Gastrocnemius medialis (tissue), 4 donors: ENCODE data around the gene CAMTA1. TPM values are rescaled to one million over a fixed set of nuclear protein-coding genes. Genes with fewer than 3 reads are reported as not detected.

Source experiments
- ATAC-seq, 2 donors: fragments of 150-250 bp; one replicate each; pipeline ENCODE4 v1.9.1; 2016
- DNase-seq, 2 donors: peaks; one replicate each; pipeline ENCODE4 v3.0.0-alpha.2; 2019
- H3K27ac ChIP-seq, 4 donors: fragments of 200-600 bp; sonication (generic); 1 replicate in 1 of 4; 2 replicates in 3 of 4; pipeline ENCODE4 v1.5.1; 2016 to 2018; ENCODE audit warnings: mild to moderate bottlenecking in 2 of 4, moderate library complexity in 1 of 4
- H3K27me3 ChIP-seq, 3 donors: fragments of 200-600 bp; sonication (generic) in 2 of 3; 1 replicate in 1 of 3; 2 replicates in 2 of 3; pipeline versions ENCODE4 v1.5.1 to v1.6.0; 2016 to 2019; ENCODE audit warnings: mild to moderate bottlenecking in 1 of 3, moderate library complexity in 1 of 3
- H3K36me3 ChIP-seq, 2 donors: fragments of 200-600 bp; sonication (generic) in 1 of 2; one replicate each; pipeline ENCODE4 v1.5.1; 2017 to 2018
- H3K4me1 ChIP-seq, 2 donors: fragments of 200-600 bp; sonication (generic) in 1 of 2; one replicate each; pipeline ENCODE4 v1.5.1; 2016 to 2017; ENCODE audit warnings: mild to moderate bottlenecking in 2 of 2
- H3K4me3 ChIP-seq, 4 donors: fragments of 200-600 bp; sonication (generic) in 3 of 4; 1 replicate in 1 of 4; 2 replicates in 3 of 4; pipeline ENCODE4 v1.5.1; 2016 to 2019; ENCODE audit warnings: mild to moderate bottlenecking in 2 of 4
- H3K9me3 ChIP-seq, 3 donors: fragments of 200-600 bp; sonication (generic) in 2 of 3; 1 replicate in 1 of 3; 2 replicates in 2 of 3; pipeline ENCODE4 v1.5.1; 2016 to 2019
- POLR2A ChIP-seq, 2 donors: fragments of 450-650 bp; IDR thresholded peaks; one replicate each; pipeline ENCODE4 v1.6.1; 2017; ENCODE audit warnings: antibody characterized with exemption in 2 of 2, mild to moderate bottlenecking in 2 of 2, moderate library complexity in 2 of 2
- in situ Hi-C, 4 donors: fragments of 200-750 bp; cut with MboI; loops; one replicate each; pipeline versions ENCODE4 v1.15.0 to v1.8.0; 2017; ENCODE audit warnings: low sequenced_read_pairs in 4 of 4
- intact Hi-C: fragments of 100-400 bp; cut with DNase I; formaldehyde crosslinking; loops from one replicate; pipeline ENCODE4 v1.15.1; 2023; ENCODE audit warnings: low total_unique reads
- total RNA-seq, 4 donors: library from RNA; depleted of rRNA; stranded (reverse); fragments of >200 nt; gene quantifications; one replicate each; pipeline versions ENCODE4 v1.1.0 to v1.2.3, GENCODE V29; 2016
- TF ChIP-seq, protein P1 (sequence below), 5 experiments: fragments of 450-650 bp in 3 of 5; fragments of 200-600 bp in 2 of 5; sonication (generic) in 2 of 5; IDR thresholded peaks in 4 of 5; conservative IDR thresholded peaks in 1 of 5; 1 replicate in 4 of 5; 2 replicates in 1 of 5; pipeline ENCODE4 v1.5.1; 2016 to 2019; ENCODE audit warnings: antibody characterized with exemption in 5 of 5, mild to moderate bottlenecking in 3 of 5, moderate library complexity in 3 of 5

CAMTA1 gene
- total RNA-seq, 4 donors from 2014 or later = 60.5 to 113 (median 70.4) TPM

DNA sequence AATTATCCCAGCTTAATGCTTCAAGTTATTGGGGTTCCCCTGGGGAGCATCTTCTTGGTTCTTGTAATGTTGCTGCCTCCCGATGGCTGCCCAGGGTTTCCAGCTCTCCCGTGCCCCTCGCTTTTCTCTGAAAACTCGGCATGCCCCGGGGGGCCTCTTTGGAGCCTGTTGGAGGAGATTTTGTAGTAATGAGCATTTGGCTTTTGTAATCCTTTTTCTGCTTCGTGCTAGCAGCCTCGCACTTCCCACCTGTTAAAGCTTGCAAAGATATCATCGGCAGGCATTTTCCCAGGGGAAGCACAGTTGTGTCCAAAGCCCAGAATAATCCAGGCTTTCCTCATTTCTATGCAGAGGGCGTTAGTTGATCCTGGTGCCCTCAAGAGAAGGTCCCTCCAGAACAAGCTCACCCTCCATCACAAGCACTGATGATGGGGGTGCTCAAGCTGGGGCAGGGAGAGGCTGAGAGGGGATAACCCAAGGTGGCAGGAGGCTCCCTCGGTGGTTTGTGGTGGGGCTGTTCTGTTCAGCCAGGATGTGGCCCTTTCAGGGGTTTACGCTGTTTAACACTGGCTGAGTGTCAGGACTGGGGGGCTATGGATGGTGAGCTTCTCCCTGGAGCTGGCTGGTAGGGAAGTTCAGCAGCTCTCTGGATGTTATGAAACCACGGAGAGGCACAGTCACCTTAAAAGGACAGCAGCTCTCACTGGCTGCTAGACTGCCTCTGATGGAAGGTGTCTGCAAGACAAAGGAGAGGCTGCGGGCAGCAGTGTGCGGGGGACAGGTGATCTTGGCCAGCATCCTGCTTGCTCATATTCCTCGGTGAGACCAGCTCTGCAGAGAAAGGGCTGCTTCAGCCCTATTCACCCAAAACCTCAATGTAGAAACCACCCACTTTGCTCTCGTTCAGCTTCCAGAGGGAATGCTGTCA lies 508.7 kb downstream of the CAMTA1 start:
- DNase-seq = no peak
- Histone ChIP-seq H3K9me3 (no peaks in the 10 kb centered on the region), H3K36me3 (no peaks in the 10 kb centered on the region), H3K4me1 (peaks cover 16 to 19% of the 10 kb centered on the region in 2 donors), H3K27ac (no peak overlapping the region), H3K27me3 (no peaks in the 10 kb centered on the region), H3K4me3 (no peak overlapping the region)
- in situ Hi-C loops (no loop called here), intact Hi-C loops (no loop called here)
- no peak for TF ChIP-seq POLR2A (IDR thresholded peaks at IDR 0.05)
- TF ChIP-seq, protein P1, sequence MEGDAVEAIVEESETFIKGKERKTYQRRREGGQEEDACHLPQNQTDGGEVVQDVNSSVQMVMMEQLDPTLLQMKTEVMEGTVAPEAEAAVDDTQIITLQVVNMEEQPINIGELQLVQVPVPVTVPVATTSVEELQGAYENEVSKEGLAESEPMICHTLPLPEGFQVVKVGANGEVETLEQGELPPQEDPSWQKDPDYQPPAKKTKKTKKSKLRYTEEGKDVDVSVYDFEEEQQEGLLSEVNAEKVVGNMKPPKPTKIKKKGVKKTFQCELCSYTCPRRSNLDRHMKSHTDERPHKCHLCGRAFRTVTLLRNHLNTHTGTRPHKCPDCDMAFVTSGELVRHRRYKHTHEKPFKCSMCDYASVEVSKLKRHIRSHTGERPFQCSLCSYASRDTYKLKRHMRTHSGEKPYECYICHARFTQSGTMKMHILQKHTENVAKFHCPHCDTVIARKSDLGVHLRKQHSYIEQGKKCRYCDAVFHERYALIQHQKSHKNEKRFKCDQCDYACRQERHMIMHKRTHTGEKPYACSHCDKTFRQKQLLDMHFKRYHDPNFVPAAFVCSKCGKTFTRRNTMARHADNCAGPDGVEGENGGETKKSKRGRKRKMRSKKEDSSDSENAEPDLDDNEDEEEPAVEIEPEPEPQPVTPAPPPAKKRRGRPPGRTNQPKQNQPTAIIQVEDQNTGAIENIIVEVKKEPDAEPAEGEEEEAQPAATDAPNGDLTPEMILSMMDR (IDR thresholded peaks at IDR 0.05 in 4 of 5, conservative IDR thresholded peaks at IDR 0.05 in 1 of 5) = no peak
- no peak for ATAC-seq

DNA sequence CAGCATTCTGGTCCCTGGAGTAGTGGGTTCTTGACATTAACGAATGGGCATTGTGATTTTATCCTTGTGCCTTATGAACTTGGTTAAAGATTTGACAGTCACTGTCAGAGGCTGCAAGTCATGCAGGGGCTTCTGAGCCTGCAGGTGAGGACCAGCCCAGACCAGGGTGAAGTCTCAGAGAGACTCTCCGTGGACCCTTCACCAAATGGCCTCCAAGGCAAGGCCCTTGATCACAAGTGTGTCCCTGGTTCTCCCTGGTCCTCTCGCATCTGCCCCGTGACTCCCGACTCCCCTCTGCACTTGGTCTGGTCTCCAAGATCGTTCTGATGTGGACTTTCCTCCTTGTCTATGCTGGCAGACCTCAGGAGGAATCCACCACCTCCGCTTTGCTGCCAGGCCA lies 509.4 kb downstream of the CAMTA1 start:
- ATAC-seq = no peak
- intact Hi-C loops = no loop called here

DNA sequence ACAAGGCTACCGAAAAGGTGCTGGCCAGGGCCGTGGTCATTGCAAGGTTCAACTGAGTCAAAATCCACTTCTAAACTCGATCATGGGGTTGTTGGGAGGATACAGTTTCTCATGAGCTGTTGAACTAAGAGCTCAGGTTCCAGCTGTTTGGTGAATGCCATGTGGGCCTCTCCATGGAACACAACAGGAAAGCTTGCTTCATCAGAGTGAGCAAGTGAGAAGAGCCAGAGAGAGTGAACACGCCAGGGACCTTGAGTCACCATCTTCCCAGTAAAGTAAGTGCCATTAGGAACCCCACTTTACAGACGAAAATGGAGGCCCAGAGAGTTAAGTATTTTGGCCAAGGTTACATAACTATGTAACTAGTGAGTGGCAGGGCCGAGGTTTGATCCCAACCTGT lies 510.7 kb downstream of the CAMTA1 start:
- Histone ChIP-seq H3K27me3 (no peaks in the 10 kb centered on the region), H3K9me3 (no peaks in the 10 kb centered on the region), H3K36me3 (no peaks in the 10 kb centered on the region), H3K4me1 (peaks cover 15 to 33% of the 10 kb centered on the region in 2 donors), H3K4me3 (no peak overlapping the region), H3K27ac (no peak overlapping the region)
- TF ChIP-seq, protein P1 (IDR thresholded peaks at IDR 0.05 in 4 of 5, conservative IDR thresholded peaks at IDR 0.05 in 1 of 5) = no peak
- TF ChIP-seq POLR2A (IDR thresholded peaks at IDR 0.05) = no peak
- ATAC-seq (no peak), DNase-seq (no peak)
- in situ Hi-C loops = no loop called here
- intact Hi-C loops = no loop called here

More for the DNA sequence above, 509.4 kb downstream of the CAMTA1 start:
- H3K27ac ChIP-seq = no peak overlapping the region
- H3K9me3 ChIP-seq = no peaks in the 10 kb centered on the region
- DNase-seq = no peak
- TF ChIP-seq, protein P1 (IDR thresholded peaks at IDR 0.05 in 4 of 5, conservative IDR thresholded peaks at IDR 0.05 in 1 of 5) = no peak
- TF ChIP-seq POLR2A (IDR thresholded peaks at IDR 0.05) = no peak
- no peak overlapping the region for H3K4me3 ChIP-seq
- peaks cover 16 to 26% of the 10 kb centered on the region in 2 donors for H3K4me1 ChIP-seq
- no peaks in the 10 kb centered on the region for H3K36me3 ChIP-seq
- in situ Hi-C loops = no loop called here
- H3K27me3 ChIP-seq = no peaks in the 10 kb centered on the region

DNA sequence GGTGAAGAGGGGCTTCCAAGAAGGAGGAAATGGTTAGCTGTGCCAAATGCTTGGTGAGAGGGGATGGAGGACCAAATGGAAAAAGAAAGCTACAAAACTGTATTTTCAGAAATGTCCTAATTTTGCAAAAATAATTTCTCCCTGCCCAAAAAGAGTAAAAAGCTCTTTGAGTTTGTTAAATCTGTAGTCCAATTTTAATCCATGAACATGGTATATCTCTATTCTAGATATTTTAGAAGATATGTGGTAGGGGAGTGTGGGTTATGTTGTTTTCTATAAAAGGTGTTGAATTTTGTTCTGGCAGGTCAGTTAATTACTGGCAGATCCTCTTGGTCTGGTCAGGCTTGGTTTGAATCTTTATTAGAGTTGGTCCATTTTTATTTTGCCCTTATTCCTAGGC lies 511.7 kb downstream of the CAMTA1 start:
- H3K27ac ChIP-seq = no peak overlapping the region
- TF ChIP-seq, protein P1 (IDR thresholded peaks at IDR 0.05 in 4 of 5, conservative IDR thresholded peaks at IDR 0.05 in 1 of 5) = no peak
- TF ChIP-seq POLR2A (IDR thresholded peaks at IDR 0.05) = no peak
- peaks cover 5 to 34% of the 10 kb centered on the region in 2 donors for H3K4me1 ChIP-seq
- intact Hi-C loops = no loop called here
- DNase-seq (no peak), ATAC-seq (no peak)
- H3K4me3 ChIP-seq = no peak overlapping the region
- no peaks in the 10 kb centered on the region for H3K27me3 ChIP-seq
- in situ Hi-C loops = no loop called here
- H3K36me3 ChIP-seq = no peaks in the 10 kb centered on the region
- H3K9me3 ChIP-seq = no peaks in the 10 kb centered on the region
